HEK293 (cell line): ENCODE measurements around the gene COA6.

Experiments used
- CTCF ChIA-PET: fragments of 350-600 bp; formaldehyde crosslinking; extraction: SDS; loops from one replicate; lab custom pipeline; 2021; ENCODE audit warnings: antibody characterized with exemption; lab: Yijun Ruan, JAX
- POLR2A ChIA-PET: fragments of 300-600 bp; formaldehyde crosslinking; extraction: SDS; loops from one replicate; lab custom pipeline; 2020; ENCODE audit warnings: antibody characterized with exemption, inconsistent platforms; lab: Yijun Ruan, JAX
- H3K27ac ChIP-seq: fragments of 200-500 bp; sonication (Bioruptor generic); 2 replicates; pipeline ENCODE4 v1.5.1; 2014; ENCODE audit warnings: low read depth, low read length, control low read depth, inconsistent platforms; ENCODE audit errors: extremely low read depth
- H3K36me3 ChIP-seq, 2 experiments: fragments of 200-500 bp in 1 of 2; sonication (Bioruptor generic) in 1 of 2; 1 replicate in 1 of 2; 2 replicates in 1 of 2; pipeline ENCODE4 v1.5.1; 2014 to 2017; ENCODE audit warnings: inconsistent platforms in 2 of 2, low read length in 2 of 2; ENCODE audit not compliant: control insufficient read depth in 2 of 2, insufficient read depth in 1 of 2
- H3K4me1 ChIP-seq: fragments of 200-500 bp; sonication (Bioruptor generic); 2 replicates; pipeline ENCODE4 v1.5.1; 2014; ENCODE audit warnings: mild to moderate bottlenecking, low read length, inconsistent platforms; ENCODE audit not compliant: control insufficient read depth, insufficient read depth
- H3K4me3 ChIP-seq: 2 replicates; pipeline ENCODE4 v1.5.1; 2011; ENCODE audit warnings: low read depth, mild to moderate bottlenecking, control low read depth, low read length, moderate library complexity
- H3K9me3 ChIP-seq: fragments of 200-500 bp; sonication (Bioruptor generic); 2 replicates; pipeline ENCODE4 v1.5.1; 2014; ENCODE audit warnings: low read depth, low read length, inconsistent platforms; ENCODE audit not compliant: control insufficient read depth, insufficient read depth
- GFI1B ChIP-seq: fragments of 450-650 bp; formaldehyde crosslinking; IDR thresholded peaks from 2 replicates; pipeline ENCODE4 v1.5.1; 2016; ENCODE audit warnings: missing biosample characterization, missing genetic modification characterization
- KLF10 ChIP-seq: fragments of 450-650 bp; IDR thresholded peaks from 2 replicates; pipeline ENCODE4 v1.5.1; 2018; ENCODE audit warnings: missing biosample characterization, mild to moderate bottlenecking, missing genetic modification characterization
- KLF9 ChIP-seq: fragments of 450-650 bp; formaldehyde crosslinking; IDR thresholded peaks from 2 replicates; pipeline ENCODE4 v1.5.1; 2016; ENCODE audit warnings: missing biosample characterization, missing genetic modification characterization, low read depth
- OSR2 ChIP-seq: fragments of 450-650 bp; formaldehyde crosslinking; IDR thresholded peaks from 2 replicates; pipeline ENCODE4 v1.5.1; 2016; ENCODE audit warnings: missing biosample characterization, missing genetic modification characterization
- OVOL3 ChIP-seq: fragments of 450-650 bp; formaldehyde crosslinking; IDR thresholded peaks from 2 replicates; pipeline ENCODE4 v1.5.1; 2016; ENCODE audit warnings: missing biosample characterization, missing genetic modification characterization
- SCRT2 ChIP-seq: fragments of 450-650 bp; formaldehyde crosslinking; IDR thresholded peaks from 2 replicates; pipeline ENCODE4 v1.5.1; 2016; ENCODE audit warnings: missing biosample characterization, missing genetic modification characterization
- SP7 ChIP-seq: fragments of 450-650 bp; formaldehyde crosslinking; IDR thresholded peaks from 2 replicates; pipeline ENCODE4 v1.5.1; 2016; ENCODE audit warnings: missing biosample characterization, missing genetic modification characterization
- YY2 ChIP-seq: fragments of 450-650 bp; formaldehyde crosslinking; IDR thresholded peaks from 2 replicates; pipeline ENCODE4 v1.5.1; 2016; ENCODE audit warnings: missing biosample characterization, missing genetic modification characterization
- ZBTB17 ChIP-seq: fragments of 450-650 bp; formaldehyde crosslinking; IDR thresholded peaks from 2 replicates; pipeline ENCODE4 v1.5.1; 2016; ENCODE audit warnings: missing biosample characterization, missing genetic modification characterization
- ZBTB8A ChIP-seq: fragments of 450-650 bp; formaldehyde crosslinking; IDR thresholded peaks from 2 replicates; pipeline ENCODE4 v1.5.1; 2016; ENCODE audit warnings: missing biosample characterization, missing genetic modification characterization
- ZNF10 ChIP-seq: fragments of 450-650 bp; formaldehyde crosslinking; IDR thresholded peaks from 2 replicates; pipeline ENCODE4 v1.5.1; 2017; ENCODE audit warnings: missing biosample characterization, missing genetic modification characterization
- ZNF112 ChIP-seq: fragments of 450-650 bp; formaldehyde crosslinking; IDR thresholded peaks from 2 replicates; pipeline ENCODE4 v1.5.0; 2017; ENCODE audit warnings: missing biosample characterization, missing genetic modification characterization
- ZNF157 ChIP-seq: fragments of 450-650 bp; formaldehyde crosslinking; IDR thresholded peaks from 2 replicates; pipeline ENCODE4 v1.5.1; 2016; ENCODE audit warnings: missing biosample characterization, missing genetic modification characterization
- ZNF221 ChIP-seq: fragments of 450-650 bp; formaldehyde crosslinking; IDR thresholded peaks from 2 replicates; pipeline ENCODE4 v1.5.1; 2017; ENCODE audit warnings: missing biosample characterization, missing genetic modification characterization, borderline replicate concordance
- ZNF426 ChIP-seq: fragments of 450-650 bp; formaldehyde crosslinking; IDR thresholded peaks from 2 replicates; pipeline ENCODE4 v1.5.1; 2017; ENCODE audit warnings: missing biosample characterization, missing genetic modification characterization, mild to moderate bottlenecking, inconsistent platforms, moderate library complexity
- ZNF510 ChIP-seq: fragments of 450-650 bp; formaldehyde crosslinking; IDR thresholded peaks from 2 replicates; pipeline ENCODE4 v1.5.1; 2018; ENCODE audit warnings: mild to moderate bottlenecking, missing genetic modification characterization, missing biosample characterization; ENCODE audit not compliant: insufficient replicate concordance
- ZNF529 ChIP-seq: fragments of 450-650 bp; formaldehyde crosslinking; IDR thresholded peaks from 2 replicates; pipeline ENCODE4 v1.5.1; 2017; ENCODE audit warnings: missing genetic modification characterization, missing biosample characterization; ENCODE audit not compliant: insufficient replicate concordance
- ZNF560 ChIP-seq: fragments of 450-650 bp; formaldehyde crosslinking; IDR thresholded peaks from 2 replicates; pipeline ENCODE4 v1.5.1; 2017; ENCODE audit warnings: missing biosample characterization, missing genetic modification characterization, borderline replicate concordance
- ZNF561 ChIP-seq: fragments of 450-650 bp; IDR thresholded peaks from 2 replicates; pipeline ENCODE4 v1.5.1; 2018; ENCODE audit warnings: missing biosample characterization, missing genetic modification characterization, borderline replicate concordance
- ZNF677 ChIP-seq: fragments of 450-650 bp; IDR thresholded peaks from 2 replicates; pipeline ENCODE4 v1.5.0; 2018; ENCODE audit warnings: missing biosample characterization, mild to moderate bottlenecking, missing genetic modification characterization, moderate library complexity
- ZSCAN23 ChIP-seq: fragments of 450-650 bp; formaldehyde crosslinking; IDR thresholded peaks from 2 replicates; pipeline ENCODE4 v1.5.1; 2016; ENCODE audit warnings: missing biosample characterization, missing genetic modification characterization
- ZSCAN30 ChIP-seq: fragments of 450-650 bp; IDR thresholded peaks from 2 replicates; pipeline ENCODE4 v1.5.1; 2018; ENCODE audit warnings: missing biosample characterization, mild to moderate bottlenecking, missing genetic modification characterization, moderate library complexity
- TF ChIP-seq, protein P1 (sequence below): fragments of 450-650 bp; formaldehyde crosslinking; IDR thresholded peaks from 2 replicates; pipeline ENCODE4 v1.5.1; 2017; ENCODE audit warnings: missing biosample characterization, missing genetic modification characterization
- TF ChIP-seq, protein P2 (sequence below): fragments of 450-650 bp; formaldehyde crosslinking; IDR thresholded peaks from 2 replicates; pipeline ENCODE4 v1.5.1; 2016; ENCODE audit warnings: missing biosample characterization, missing genetic modification characterization
- TF ChIP-seq, protein P3 (sequence below): fragments of 450-650 bp; formaldehyde crosslinking; IDR thresholded peaks from 2 replicates; pipeline ENCODE4 v1.5.1; 2017; ENCODE audit warnings: missing biosample characterization, mild to moderate bottlenecking, missing genetic modification characterization, moderate library complexity

Gene COA6

DNA sequence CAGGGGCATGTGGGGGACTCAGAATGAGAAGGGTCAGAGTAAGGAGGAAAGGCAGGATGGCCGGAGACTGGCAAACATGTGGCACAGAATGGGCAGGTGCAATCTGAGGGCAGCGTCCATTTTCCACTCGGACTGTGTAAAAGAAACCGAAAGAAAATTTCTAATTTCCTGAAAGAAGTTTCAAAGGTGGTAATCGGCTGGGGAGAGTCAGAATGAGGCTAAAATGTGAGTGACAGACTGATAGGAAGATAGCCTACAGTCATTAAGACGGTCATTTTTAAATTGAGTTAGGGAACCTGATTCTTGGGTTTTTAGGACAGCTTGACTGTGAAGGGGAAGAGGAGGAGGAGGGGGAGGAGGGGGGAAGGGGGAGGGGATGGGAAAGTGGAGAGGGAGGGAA is 23.6 kb downstream of the COA6 start (continued):
- TF ChIP-seq, protein P1, sequence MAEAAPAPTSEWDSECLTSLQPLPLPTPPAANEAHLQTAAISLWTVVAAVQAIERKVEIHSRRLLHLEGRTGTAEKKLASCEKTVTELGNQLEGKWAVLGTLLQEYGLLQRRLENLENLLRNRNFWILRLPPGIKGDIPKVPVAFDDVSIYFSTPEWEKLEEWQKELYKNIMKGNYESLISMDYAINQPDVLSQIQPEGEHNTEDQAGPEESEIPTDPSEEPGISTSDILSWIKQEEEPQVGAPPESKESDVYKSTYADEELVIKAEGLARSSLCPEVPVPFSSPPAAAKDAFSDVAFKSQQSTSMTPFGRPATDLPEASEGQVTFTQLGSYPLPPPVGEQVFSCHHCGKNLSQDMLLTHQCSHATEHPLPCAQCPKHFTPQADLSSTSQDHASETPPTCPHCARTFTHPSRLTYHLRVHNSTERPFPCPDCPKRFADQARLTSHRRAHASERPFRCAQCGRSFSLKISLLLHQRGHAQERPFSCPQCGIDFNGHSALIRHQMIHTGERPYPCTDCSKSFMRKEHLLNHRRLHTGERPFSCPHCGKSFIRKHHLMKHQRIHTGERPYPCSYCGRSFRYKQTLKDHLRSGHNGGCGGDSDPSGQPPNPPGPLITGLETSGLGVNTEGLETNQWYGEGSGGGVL (tag by site-specific recombination), result no peak
- no peak for TF ChIP-seq ZNF560
- no peak for TF ChIP-seq ZNF677 (tag by site-specific recombination)
- TF ChIP-seq ZSCAN23 (tag by site-specific recombination), result no peak
- TF ChIP-seq, protein P2, sequence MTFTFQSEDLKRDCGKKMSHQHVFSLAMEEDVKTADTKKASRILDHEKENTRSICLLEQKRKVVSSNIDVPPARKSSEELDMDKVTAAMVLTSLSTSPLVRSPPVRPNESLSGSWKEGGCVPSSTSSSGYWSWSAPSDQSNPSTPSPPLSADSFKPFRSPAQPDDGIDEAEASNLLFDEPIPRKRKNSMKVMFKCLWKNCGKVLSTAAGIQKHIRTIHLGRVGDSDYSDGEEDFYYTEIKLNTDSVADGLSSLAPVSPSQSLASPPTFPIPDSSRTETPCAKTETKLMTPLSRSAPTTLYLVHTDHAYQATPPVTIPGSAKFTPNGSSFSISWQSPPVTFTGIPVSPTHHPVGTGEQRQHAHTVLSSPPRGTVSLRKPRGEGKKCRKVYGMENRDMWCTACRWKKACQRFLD (tag by site-specific recombination), result no peak
- TF ChIP-seq ZSCAN30 (tag by site-specific recombination), result no peak
- no peak for TF ChIP-seq ZNF561 (tag by site-specific recombination)
- TF ChIP-seq ZNF112 (tag by site-specific recombination), result no peak

DNA sequence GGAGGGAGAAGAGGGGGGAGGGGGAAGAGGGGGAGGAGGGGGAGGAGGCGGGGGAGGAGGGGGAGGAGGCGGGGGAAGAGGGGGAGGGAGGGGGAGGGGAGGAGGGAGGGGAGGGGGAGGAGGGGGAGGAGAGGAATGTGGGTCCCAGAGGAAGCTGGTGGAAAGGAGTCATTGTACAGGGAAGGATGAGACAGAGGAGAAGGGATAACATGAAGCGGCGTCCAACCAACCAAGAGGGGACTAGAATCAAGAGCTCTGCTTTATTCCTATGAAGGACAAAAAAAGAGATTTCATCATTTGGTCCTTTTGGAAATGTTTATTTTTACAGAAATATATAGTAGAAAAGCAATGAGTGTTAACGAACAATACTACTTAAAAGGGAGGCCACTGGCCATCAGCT is 24.5 kb downstream of the COA6 start:
- no peaks in the 10 kb centered on the region for H3K4me1 ChIP-seq
- POLR2A ChIA-PET, result interaction anchor here (0.7 kb wide), 1 partner anchor 354 kb away, joined by 3 read pairs; no protein-coding TSS in a partner anchor
- TF ChIP-seq SP7, result no peak
- TF ChIP-seq ZBTB17 (tag by site-specific recombination), result no peak
- TF ChIP-seq ZBTB8A (tag by site-specific recombination), result no peak
- no peak for TF ChIP-seq ZNF10 (tag by site-specific recombination)
- no peak for TF ChIP-seq ZNF221 (tag by site-specific recombination)
- H3K27ac ChIP-seq, result no peak overlapping the region
- H3K4me3 ChIP-seq, result no peak overlapping the region
- CTCF ChIA-PET, result interaction anchor here (0.8 kb wide), 2 partner anchors 12 to 20 kb away, joined by 3 to 4 read pairs; no protein-coding TSS in a partner anchor
- H3K9me3 ChIP-seq, result no peaks in the 10 kb centered on the region
- peaks cover 11 to 16% of the 10 kb centered on the region in 2 experiments for H3K36me3 ChIP-seq

DNA sequence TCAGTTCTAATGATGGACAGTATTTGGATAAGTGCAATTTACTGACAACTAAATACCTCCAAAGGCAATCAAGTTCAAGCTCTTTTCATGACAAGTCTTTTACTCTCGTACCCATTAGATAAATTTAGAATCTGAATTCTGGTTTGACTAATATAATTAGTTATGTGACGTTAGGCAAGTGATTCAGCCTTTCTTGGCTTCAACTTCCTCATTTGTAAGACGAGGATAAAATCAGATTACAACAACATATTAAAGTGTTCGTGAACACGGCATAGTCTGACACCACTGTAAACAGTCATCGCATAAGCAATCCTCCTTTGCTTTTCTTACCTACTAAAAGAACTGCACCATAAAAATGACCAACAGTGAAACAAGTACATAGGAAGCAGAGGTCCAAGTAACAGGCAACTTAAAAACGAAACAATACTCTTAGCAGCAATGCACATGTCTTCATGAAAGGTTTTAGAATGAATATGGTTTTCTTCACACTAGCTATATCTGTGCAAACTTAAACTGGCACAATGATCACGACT is 25.7 kb downstream of the COA6 start:
- no peak overlapping the region for H3K4me3 ChIP-seq
- H3K27ac ChIP-seq, result no peak overlapping the region
- H3K4me1 ChIP-seq, result no peaks in the 10 kb centered on the region
- TF ChIP-seq ZNF157 (tag by site-specific recombination) (no peak), OSR2 (tag by site-specific recombination) (no peak), KLF10 (tag by site-specific recombination) (no peak), ZNF426 (tag by site-specific recombination) (no peak), KLF9 (no peak), OVOL3 (tag by site-specific recombination) (no peak), SCRT2 (no peak), ZNF529 (tag by site-specific recombination) (no peak), GFI1B (no peak), ZNF510 (tag by site-specific recombination) (no peak), YY2 (tag by site-specific recombination) (no peak)
- TF ChIP-seq, protein P3, sequence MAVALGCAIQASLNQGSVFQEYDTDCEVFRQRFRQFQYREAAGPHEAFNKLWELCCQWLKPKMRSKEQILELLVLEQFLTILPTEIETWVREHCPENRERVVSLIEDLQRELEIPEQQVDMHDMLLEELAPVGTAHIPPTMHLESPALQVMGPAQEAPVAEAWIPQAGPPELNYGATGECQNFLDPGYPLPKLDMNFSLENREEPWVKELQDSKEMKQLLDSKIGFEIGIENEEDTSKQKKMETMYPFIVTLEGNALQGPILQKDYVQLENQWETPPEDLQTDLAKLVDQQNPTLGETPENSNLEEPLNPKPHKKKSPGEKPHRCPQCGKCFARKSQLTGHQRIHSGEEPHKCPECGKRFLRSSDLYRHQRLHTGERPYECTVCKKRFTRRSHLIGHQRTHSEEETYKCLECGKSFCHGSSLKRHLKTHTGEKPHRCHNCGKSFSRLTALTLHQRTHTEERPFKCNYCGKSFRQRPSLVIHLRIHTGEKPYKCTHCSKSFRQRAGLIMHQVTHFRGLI (tag by site-specific recombination), result no peak
- ChIA-PET CTCF (no interaction called here), POLR2A (no interaction called here)
- no peaks in the 10 kb centered on the region for H3K9me3 ChIP-seq
- peaks cover 10% of the 10 kb centered on the region in 2 experiments; a peak in 2 of 3 replicates for H3K36me3 ChIP-seq
